H9 (cell line): ENCODE measurements around the gene METTL16. TPM values are rescaled to one million over a fixed set of nuclear protein-coding genes. Genes with fewer than 3 reads are reported as not detected.

Source experiments
- DNase-seq: peaks from one replicate; pipeline ENCODE4 v3.0.0-alpha.2; 2017
- H2AFZ ChIP-seq: one replicate; pipeline ENCODE4 v1.6.1; 2013; ENCODE audit warnings: mild to moderate bottlenecking, low read length, control low read depth, moderate library complexity
- H2AK5ac ChIP-seq: 2 replicates; pipeline ENCODE4 v1.6.1; 2013; ENCODE audit warnings: low read length, control low read depth, mixed read lengths; ENCODE audit not compliant: insufficient read length
- H2BK120ac ChIP-seq: one replicate; pipeline ENCODE4 v1.6.1; 2013; ENCODE audit warnings: low read depth, mild to moderate bottlenecking, low read length, control low read depth, inconsistent platforms; ENCODE audit not compliant: poor library complexity, severe bottlenecking
- H2BK12ac ChIP-seq: 2 replicates; pipeline ENCODE4 v1.6.1; 2013; ENCODE audit warnings: low read length, control low read depth, mixed read lengths, low read depth; ENCODE audit not compliant: insufficient read length
- H2BK15ac ChIP-seq: 2 replicates; pipeline ENCODE4 v1.6.1; 2013; ENCODE audit warnings: low read depth, low read length, control low read depth
- H2BK20ac ChIP-seq: one replicate; pipeline ENCODE4 v1.6.1; 2013; ENCODE audit warnings: low read depth, mild to moderate bottlenecking, low read length, control low read depth, inconsistent platforms; ENCODE audit not compliant: poor library complexity, severe bottlenecking
- H2BK5ac ChIP-seq: 2 replicates; pipeline ENCODE4 v1.6.1; 2013; ENCODE audit warnings: low read length, control low read depth, mixed read lengths; ENCODE audit not compliant: insufficient read length
- H3K14ac ChIP-seq: 2 replicates; pipeline ENCODE4 v1.6.1; 2013; ENCODE audit warnings: low read length, control low read depth; ENCODE audit not compliant: insufficient read depth
- H3K18ac ChIP-seq: 2 replicates; pipeline ENCODE4 v1.6.1; 2013; ENCODE audit warnings: low read depth, mild to moderate bottlenecking, mixed read lengths, low read length, control low read depth; ENCODE audit not compliant: insufficient read length
- H3K23ac ChIP-seq: 2 replicates; pipeline ENCODE4 v1.6.1; 2013; ENCODE audit warnings: low read length, control low read depth, mixed read lengths, low read depth; ENCODE audit not compliant: insufficient read length
- H3K23me2 ChIP-seq: 2 replicates; pipeline ENCODE4 v1.6.1; 2013; ENCODE audit warnings: low read depth, mild to moderate bottlenecking, mixed read lengths, low read length, control low read depth; ENCODE audit not compliant: insufficient read length, poor library complexity, severe bottlenecking
- H3K27ac ChIP-seq: 2 replicates; pipeline ENCODE4 v1.5.1; 2013; ENCODE audit warnings: low read length, control low read depth, mixed read lengths, low read depth; ENCODE audit not compliant: insufficient read length
- H3K27me3 ChIP-seq: 2 replicates; pipeline ENCODE4 v1.6.1; 2013; ENCODE audit warnings: low read length, control low read depth, inconsistent platforms; ENCODE audit not compliant: insufficient read depth
- H3K4ac ChIP-seq: 2 replicates; pipeline ENCODE4 v1.6.1; 2013; ENCODE audit warnings: low read depth, mild to moderate bottlenecking, control low read depth, inconsistent platforms, low read length, moderate library complexity
- H3K4me1 ChIP-seq: 2 replicates; pipeline ENCODE4 v1.6.1; 2013; ENCODE audit warnings: low read length, control low read depth, inconsistent platforms; ENCODE audit not compliant: insufficient read depth
- H3K4me2 ChIP-seq: 2 replicates; pipeline ENCODE4 v1.6.1; 2013; ENCODE audit warnings: low read length, control low read depth, mixed read lengths; ENCODE audit not compliant: insufficient read length, insufficient read depth
- H3K56ac ChIP-seq: 2 replicates; pipeline ENCODE4 v1.6.1; 2013; ENCODE audit warnings: low read depth, mild to moderate bottlenecking, mixed read lengths, low read length, control low read depth; ENCODE audit not compliant: insufficient read length
- H3K79me1 ChIP-seq: 2 replicates; pipeline ENCODE4 v1.6.1; 2013; ENCODE audit warnings: low read depth, mild to moderate bottlenecking, moderate library complexity, low read length, control low read depth, inconsistent platforms; ENCODE audit not compliant: insufficient read depth, poor library complexity, severe bottlenecking
- H3K79me2 ChIP-seq: 2 replicates; pipeline ENCODE4 v1.6.1; 2013; ENCODE audit warnings: low read length, control low read depth, inconsistent platforms; ENCODE audit not compliant: insufficient read depth
- H3K9ac ChIP-seq: 2 replicates; pipeline ENCODE4 v1.6.1; 2013; ENCODE audit warnings: low read length, control low read depth, mixed read lengths; ENCODE audit not compliant: insufficient read length; ENCODE audit errors: extremely low read depth
- H3K9me3 ChIP-seq: one replicate; pipeline ENCODE4 v1.6.1; 2013; ENCODE audit warnings: low read depth, low read length, inconsistent platforms; ENCODE audit not compliant: control insufficient read depth
- H3T11ph ChIP-seq: one replicate; pipeline ENCODE4 v1.6.1; 2013; ENCODE audit warnings: mild to moderate bottlenecking, low read length, control low read depth, inconsistent platforms
- H4K20me1 ChIP-seq: one replicate; pipeline ENCODE4 v1.6.1; 2013; ENCODE audit not compliant: control insufficient read depth, insufficient read length, insufficient read depth
- H4K5ac ChIP-seq: 2 replicates; pipeline ENCODE4 v1.6.1; 2013; ENCODE audit warnings: low read depth, mild to moderate bottlenecking, mixed read lengths, low read length, control low read depth; ENCODE audit not compliant: insufficient read length
- H4K8ac ChIP-seq: replicated peaks from 2 replicates; pipeline ENCODE4 v1.6.1; 2013; ENCODE audit warnings: low read length, control low read depth, mixed read lengths, low read depth; ENCODE audit not compliant: insufficient read length
- H4K91ac ChIP-seq: 2 replicates; pipeline ENCODE4 v1.6.1; 2013; ENCODE audit warnings: low read depth, mild to moderate bottlenecking, moderate library complexity, mixed read lengths, low read length, control low read depth; ENCODE audit not compliant: insufficient read length
- H3K27ac Mint-ChIP-seq, 3 experiments: 2 replicates in 2 of 3; 3 replicates in 1 of 3; pipeline ENCODE4 v1.8.0; 2020 to 2021; ENCODE audit warnings: mixed read lengths in 3 of 3, mild to moderate bottlenecking in 1 of 3, moderate library complexity in 1 of 3
- H3K27me3 Mint-ChIP-seq: 2 replicates; pipeline ENCODE4 v1.8.0; 2021; ENCODE audit warnings: low read depth, mild to moderate bottlenecking, moderate library complexity, mixed read lengths
- H3K36me3 Mint-ChIP-seq, 3 experiments: 2 replicates in 2 of 3; 3 replicates in 1 of 3; pipeline ENCODE4 v1.8.0; 2020 to 2021; ENCODE audit warnings: low read depth in 3 of 3, mixed read lengths in 3 of 3; ENCODE audit not compliant: insufficient read depth in 1 of 3
- H3K4me1 Mint-ChIP-seq, 2 experiments: 2 replicates each; pipeline ENCODE4 v1.8.0; 2020; ENCODE audit warnings: mixed read lengths in 2 of 2
- H3K4me3 Mint-ChIP-seq, 2 experiments: 2 replicates in 1 of 2; 3 replicates in 1 of 2; pipeline ENCODE4 v1.8.0; 2020 to 2021; ENCODE audit warnings: mild to moderate bottlenecking in 2 of 2, mixed read lengths in 2 of 2, moderate library complexity in 1 of 2
- H3K9me3 Mint-ChIP-seq, 2 experiments: 2 replicates in 1 of 2; 3 replicates in 1 of 2; pipeline ENCODE4 v1.8.0; 2020; ENCODE audit warnings: mild to moderate bottlenecking in 2 of 2, mixed read lengths in 2 of 2, moderate library complexity in 1 of 2
- WGBS: extraction: QIAGEN DNeasy Blood & Tissue Kit; methylation state at CpG from one replicate; pipeline ENCODE4 v1.1.7; 2013; ENCODE audit warnings: missing lambda C conversion rate, low lambda C conversion rate, mixed read lengths; ENCODE audit not compliant: insufficient read length; ENCODE audit errors: extremely low coverage; 5-methylcytosine and 5-hydroxymethylcytosine counted together
- total RNA-seq: library from RNA; stranded (reverse); gene quantifications from 2 replicates; pipeline ENCODE4 v1.2.1, GENCODE V29; 2021
- TF ChIP-seq, protein P1 (sequence below): fragments of 200-600 bp; sonication (generic); conservative IDR thresholded peaks from 3 replicates; pipeline ENCODE4 v1.8.0; 2021; ENCODE audit warnings: antibody characterized with exemption, mild to moderate bottlenecking

METTL16 gene
- total RNA-seq, 1 experiment from 2014 or later = 55.4 TPM

GRCh38 chr17:2374549-2375285, 137.0 kb downstream of the METTL16 start:
- Histone ChIP-seq H3K79me1 (no peaks in the 10 kb centered on the region), H3K4me1 (no peaks in the 10 kb centered on the region), H2AFZ (no peak overlapping the region), H2BK12ac (no peak overlapping the region), H2AK5ac (no peak overlapping the region), H4K5ac (no peak overlapping the region), H4K8ac (no peak overlapping the region), H3K9ac (no peak overlapping the region), H4K91ac (no peak overlapping the region), H3K9me3 (no peaks in the 10 kb centered on the region), H3K18ac (no peak overlapping the region), H3K56ac (no peak overlapping the region), H3K27me3 (no peaks in the 10 kb centered on the region), H4K20me1 (no peaks in the 10 kb centered on the region), H3K14ac (no peak overlapping the region), H3K23me2 (no peaks in the 10 kb centered on the region), H3K27ac (no peak overlapping the region), H3K4me2 (no peak overlapping the region), H3K79me2 (no peaks in the 10 kb centered on the region), H2BK120ac (no peak overlapping the region), H3K23ac (no peak overlapping the region), H3K4ac (no peak overlapping the region), H2BK5ac (no peak overlapping the region), H3T11ph (no peak overlapping the region), H2BK20ac (no peak overlapping the region), H2BK15ac (no peak overlapping the region)
- WGBS = no CpG with 5 or more reads among the region's 11 CpGs
- DNase-seq = no peak
- H3K36me3 Mint-ChIP-seq = peaks cover 3 to 37% (median 30%) of the 10 kb centered on the region in 3 experiments; a peak in 6 of 7 replicates
- TF ChIP-seq, protein P1, sequence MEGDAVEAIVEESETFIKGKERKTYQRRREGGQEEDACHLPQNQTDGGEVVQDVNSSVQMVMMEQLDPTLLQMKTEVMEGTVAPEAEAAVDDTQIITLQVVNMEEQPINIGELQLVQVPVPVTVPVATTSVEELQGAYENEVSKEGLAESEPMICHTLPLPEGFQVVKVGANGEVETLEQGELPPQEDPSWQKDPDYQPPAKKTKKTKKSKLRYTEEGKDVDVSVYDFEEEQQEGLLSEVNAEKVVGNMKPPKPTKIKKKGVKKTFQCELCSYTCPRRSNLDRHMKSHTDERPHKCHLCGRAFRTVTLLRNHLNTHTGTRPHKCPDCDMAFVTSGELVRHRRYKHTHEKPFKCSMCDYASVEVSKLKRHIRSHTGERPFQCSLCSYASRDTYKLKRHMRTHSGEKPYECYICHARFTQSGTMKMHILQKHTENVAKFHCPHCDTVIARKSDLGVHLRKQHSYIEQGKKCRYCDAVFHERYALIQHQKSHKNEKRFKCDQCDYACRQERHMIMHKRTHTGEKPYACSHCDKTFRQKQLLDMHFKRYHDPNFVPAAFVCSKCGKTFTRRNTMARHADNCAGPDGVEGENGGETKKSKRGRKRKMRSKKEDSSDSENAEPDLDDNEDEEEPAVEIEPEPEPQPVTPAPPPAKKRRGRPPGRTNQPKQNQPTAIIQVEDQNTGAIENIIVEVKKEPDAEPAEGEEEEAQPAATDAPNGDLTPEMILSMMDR = no peak
- no peak overlapping the region for H3K4me3 Mint-ChIP-seq
- H3K27ac Mint-ChIP-seq = no peak overlapping the region; a peak in 1 of 7 replicates
- peaks cover 7 to 12% of the 10 kb centered on the region in 2 experiments for H3K4me1 Mint-ChIP-seq
- no peaks in the 10 kb centered on the region for H3K27me3 Mint-ChIP-seq
- H3K9me3 Mint-ChIP-seq = no peaks in the 10 kb centered on the region
